ENCODE data around the gene MAEA.

Gene MAEA

DNA sequence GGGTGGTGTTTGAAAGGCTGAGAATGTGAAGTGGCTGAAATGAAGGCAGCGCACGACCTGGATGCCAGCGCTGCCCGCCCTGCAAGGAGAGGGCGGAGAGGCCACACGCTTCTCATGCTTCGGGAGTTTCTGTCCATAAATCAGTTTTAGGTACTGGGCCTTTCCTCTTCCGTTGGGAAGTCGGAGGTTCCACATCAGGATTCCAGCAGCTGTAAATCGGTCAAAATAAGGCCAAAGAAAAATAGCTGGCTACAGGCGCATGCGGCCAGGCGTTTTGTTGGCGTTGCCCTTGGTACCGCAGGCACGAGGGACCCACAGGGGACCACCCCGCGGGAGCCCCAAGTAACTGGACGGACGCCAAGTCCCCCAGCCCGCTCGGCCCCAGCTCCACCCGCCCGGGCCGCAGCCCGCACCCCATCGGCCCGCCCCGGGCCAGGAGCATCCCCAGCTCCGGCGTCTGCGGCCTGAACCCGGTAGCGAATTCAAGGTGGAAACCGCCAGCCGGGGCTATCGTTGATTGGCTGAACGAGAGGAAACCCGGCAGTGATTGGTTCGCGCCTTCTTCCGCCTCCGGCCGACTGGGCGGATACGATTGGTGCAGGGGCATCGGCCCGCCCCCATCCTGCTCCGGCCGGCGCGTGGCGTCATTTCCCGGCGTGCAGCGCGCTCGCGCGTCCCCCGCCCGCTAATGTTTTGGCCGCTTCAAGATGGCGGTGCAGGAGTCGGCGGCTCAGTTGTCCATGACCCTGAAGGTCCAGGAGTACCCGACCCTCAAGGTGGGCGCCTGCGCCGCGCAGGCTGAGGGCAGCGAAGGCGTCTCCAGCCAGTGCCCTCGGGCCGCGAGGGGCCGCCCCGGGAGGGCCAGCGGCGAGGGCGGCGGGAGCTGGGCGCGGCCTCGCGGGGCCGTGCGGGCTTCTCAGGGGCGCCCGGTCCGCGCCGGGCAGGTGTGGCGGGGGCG, at the start of gene MAEA:
Gene MAEA (plus strand): TSS at position 685 of the 958 bp plus-strand sequence. CDS start 23 bp downstream, at position 708.
- peak; percentile 95 for DNase-seq

DNA sequence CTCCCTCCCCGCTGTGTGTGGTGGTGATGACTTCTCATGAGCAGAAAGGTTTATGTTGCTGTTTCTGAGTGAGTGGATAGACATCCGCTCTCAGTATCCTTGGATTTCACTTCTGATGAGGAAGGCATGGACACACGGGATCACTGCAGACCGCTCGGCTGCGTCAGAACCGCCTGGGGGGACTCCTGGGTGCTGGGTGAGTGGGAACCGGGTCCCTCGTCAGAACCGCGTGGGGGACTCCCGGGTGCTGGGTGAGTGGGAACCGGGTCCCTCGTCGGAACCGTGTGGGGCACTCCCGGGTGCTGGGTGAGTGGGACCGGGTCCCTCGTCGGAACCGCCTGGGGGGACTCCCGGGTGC, 49.8 kb upstream of the MAEA start:
- no peak for DNase-seq

- DNase-seq = no peak
These were observed 48.8 kb upstream of the MAEA start for GRCh38 chr4:1240721-1241465.

GRCh38 chr4:1241466-1241935, 48.2 kb upstream of the MAEA start:
- no peak for DNase-seq

DNA sequence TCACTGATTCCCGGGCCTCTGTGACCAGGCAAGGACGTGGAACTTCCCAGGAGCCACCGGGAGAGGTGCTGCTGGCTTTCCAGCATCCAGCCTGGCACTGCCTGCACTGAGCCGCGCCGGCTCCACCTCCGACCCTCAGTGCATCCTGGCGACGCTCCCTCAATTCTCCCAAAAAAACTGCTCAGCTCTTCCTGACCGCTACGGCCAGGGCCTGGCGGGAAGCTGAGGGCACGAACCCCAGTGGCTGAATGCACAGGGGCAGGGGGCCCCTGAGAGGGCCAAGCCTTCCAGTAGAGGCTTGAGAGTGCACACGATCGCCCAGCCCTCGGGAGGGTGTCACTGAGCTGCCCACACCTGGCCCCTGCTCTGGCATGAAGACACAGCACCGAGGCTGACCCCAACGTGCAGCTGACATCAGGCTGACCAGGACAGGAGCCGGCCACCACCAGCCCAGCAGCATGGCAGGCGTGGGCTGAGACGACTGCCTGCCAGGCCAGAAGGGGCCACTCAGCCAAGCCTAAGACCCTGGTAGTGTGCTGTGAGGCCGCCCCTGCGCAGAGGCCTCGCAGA, 47.7 kb upstream of the MAEA start:
- DNase-seq = no peak

GRCh38 chr4:1242506-1243450, 46.9 kb upstream of the MAEA start:
- no peak for DNase-seq

DNA sequence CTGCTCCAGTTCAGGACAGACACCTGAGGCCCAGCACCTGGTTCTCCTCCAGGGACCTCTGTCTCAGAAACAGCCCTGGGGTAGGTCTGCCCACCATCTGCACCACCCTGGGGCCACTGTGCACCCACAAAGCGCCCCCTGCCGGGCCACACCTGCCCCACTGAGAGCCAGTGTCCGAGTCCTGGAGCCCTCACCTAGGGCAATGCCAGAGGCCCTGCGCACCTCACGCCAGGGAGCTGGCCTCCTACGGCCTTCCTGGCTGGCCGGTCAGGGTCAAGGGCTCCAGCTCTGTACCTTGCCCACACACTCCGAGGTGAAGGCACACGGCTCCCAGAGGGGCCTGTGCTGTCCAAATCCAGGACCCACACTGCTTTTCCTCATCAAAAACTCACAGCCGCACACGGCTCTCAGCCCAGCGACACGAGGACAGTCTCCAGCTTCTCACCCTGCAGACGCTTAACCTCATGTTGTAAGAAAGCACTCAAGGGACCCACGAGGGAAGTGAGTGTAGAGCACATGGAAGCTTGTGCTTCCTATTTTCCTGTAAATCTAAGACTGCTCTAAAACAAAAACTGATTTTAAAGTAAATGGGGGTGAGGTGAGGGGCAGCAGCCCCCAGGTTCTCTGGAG, 46.1 kb upstream of the MAEA start:
- no peak for DNase-seq

GRCh38 chr4:1244081-1244977, 45.4 kb upstream of the MAEA start:
- no peak for DNase-seq

DNA sequence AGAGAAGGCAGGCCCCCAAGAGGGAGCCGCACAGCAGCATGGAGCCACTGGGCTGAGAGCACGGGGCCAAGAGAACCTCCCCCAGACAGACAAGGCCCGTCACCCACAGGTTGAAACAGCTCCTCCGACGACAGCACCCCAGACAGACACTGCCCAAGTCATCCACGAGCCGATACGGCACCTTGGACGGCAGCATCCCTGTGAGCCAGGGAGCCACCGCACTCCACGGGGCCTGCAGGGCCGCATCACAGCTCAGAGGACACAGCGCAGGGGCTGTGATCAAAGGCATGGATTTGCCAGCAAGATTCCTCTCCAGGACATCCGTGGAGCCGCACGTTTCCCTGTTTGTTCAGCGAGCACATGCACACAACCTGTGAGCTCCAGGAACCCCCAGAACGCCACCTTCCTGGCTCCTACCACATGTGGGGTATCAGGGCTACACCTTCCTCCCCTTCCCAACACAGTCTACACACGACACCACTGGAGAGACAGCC, 44.7 kb upstream of the MAEA start:
- no peak for DNase-seq

DNA sequence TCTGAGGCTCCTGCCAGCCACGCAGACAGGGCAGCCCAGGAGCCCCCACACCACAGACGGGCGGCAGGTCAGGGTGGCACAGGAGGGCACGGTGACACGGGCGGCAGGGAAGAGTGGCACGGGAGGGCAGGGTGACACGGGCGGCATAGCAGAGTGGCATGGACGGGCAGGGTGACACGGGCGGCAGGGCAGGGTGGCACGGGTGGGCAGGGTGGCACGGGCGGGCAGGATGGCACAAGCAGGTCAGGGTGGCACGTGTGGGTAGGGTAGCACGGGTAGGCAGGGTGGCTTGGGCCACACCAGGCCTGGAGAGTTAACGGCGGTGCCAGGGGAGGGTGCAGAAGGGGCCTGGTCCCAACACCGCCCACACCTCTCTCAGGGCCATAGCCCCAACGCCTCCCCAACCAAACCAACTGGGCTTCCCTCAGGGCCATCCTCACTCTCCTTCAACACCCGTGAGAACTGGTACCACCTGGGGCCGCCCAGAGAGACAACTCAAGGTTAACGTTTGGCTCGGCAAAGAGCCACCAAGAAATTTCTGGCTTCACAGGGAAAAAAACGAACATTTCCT, 44.1 kb upstream of the MAEA start:
- no peak for DNase-seq

DNA sequence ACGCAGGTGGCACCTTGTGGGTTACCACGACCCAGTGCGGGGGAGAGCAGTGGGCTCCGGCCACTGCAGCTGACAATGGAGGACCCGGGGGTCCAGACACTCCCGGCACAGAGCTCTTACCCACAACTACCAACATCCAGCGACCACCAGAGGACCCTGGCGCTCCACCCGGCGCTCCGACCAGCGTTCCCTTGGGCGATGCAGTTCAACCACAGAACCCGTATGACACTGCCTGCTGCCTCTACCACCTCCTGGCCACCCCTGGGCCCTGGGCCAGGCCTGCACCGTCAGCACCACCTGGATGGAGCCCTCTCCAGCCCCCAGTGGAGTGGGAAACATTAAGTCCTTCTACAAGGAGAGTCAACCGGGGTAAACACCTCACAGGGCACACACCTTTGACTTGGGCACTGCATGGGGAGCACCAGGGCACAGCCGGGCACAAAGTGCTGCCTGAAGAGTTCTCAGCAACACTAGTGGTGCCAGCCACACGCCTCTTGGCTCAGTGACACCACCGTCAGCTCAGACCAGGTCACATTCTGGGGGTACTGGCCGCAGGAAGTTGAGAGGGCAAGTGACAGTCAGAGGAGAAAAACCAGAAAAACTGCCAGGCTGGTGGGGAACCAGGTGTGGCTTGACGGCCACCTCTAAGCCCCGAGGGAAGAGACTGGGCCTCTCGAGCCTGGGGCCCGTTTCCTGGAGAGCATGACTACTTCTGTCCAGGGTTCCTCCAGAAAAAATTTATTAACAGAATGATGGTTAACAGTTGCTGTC, 43.4 kb upstream of the MAEA start:
- DNase-seq = no peak

- no peak for DNase-seq
These were observed 42.5 kb upstream of the MAEA start for GRCh38 chr4:1246901-1247863.

GRCh38 chr4:1247864-1248244, 41.8 kb upstream of the MAEA start:
- no peak for DNase-seq

- DNase-seq = peak; percentile 85
These were observed 41.2 kb upstream of the MAEA start, which contains the start of gene CTBP1 for GRCh38 chr4:1248245-1249147. Gene CTBP1 (minus strand): TSS chr4:1249130. CDS start chr4:1241331, 7,799 bp downstream.

- DNase-seq = peak; percentile 85
These were observed 40.5 kb upstream of the MAEA start for GRCh38 chr4:1249148-1249730.

- peak; percentile 52 for DNase-seq
These were observed 39.8 kb upstream of the MAEA start for GRCh38 chr4:1249731-1250526.
